HL-60/S4 treated with phorbol 12-myristate 13-acetate at 8.2 ng/mL for 4 days and 3 days (cell line): ENCODE data around the gene MPIG6B.

Experiments
- in situ Hi-C: fragments of 300-500 bp; cut with MboI; formaldehyde crosslinking; loops from 2 replicates; pipeline ENCODE4 v1.15.0; 2022; ENCODE audit warnings: low sequenced_read_pairs

The MPIG6B gene

DNA sequence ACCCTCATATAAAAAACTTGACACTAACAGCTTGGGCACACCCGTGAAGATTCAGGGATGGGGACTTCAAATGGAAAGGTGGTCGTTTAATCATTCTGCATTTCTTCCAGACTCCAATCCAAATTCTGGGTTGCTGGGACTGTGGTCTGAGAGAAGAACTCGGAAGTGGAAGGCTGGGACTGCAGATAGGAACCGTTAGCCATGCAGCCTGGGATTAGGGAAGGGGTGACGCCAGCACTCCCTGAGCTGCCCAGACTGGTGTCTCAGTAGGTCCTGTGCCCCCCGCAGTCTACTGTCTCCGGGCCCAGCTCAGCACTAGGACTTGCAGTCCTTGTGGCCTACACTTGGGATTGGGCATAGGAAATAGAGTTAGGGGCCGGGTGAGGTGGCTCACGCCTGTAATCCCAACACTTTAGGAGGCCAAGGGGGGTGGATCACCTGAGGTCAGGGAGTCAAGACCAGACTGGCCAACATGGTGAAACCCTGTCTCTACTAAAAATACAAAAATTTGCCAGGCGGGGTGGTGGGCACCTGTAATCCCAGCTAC is 13.7 kb downstream of the MPIG6B start:
- in situ Hi-C loops: no loop called here

- in situ Hi-C loops: no loop called here
These were observed 14.3 kb downstream of the MPIG6B start for GRCh38 chr6:31737315-31737990.

GRCh38 chr6:31737991-31738979 is 15.1 kb downstream of the MPIG6B start:
- in situ Hi-C loops: no loop called here

- in situ Hi-C loops: no loop called here
These were observed 16.6 kb downstream of the MPIG6B start, which contains the start of gene MSH5 for GRCh38 chr6:31739639-31740396. Gene MSH5 (plus strand): TSS chr6:31740005. CDS start chr6:31740467, 462 bp downstream.

- in situ Hi-C loops: no loop called here
These were observed 17.4 kb downstream of the MPIG6B start for GRCh38 chr6:31740397-31741223.

- in situ Hi-C loops: no loop called here
These were observed 18.6 kb downstream of the MPIG6B start for GRCh38 chr6:31741815-31742214.

GRCh38 chr6:31742894-31743293 is 19.7 kb downstream of the MPIG6B start:
- in situ Hi-C loops: no loop called here

- in situ Hi-C loops: no loop called here
These were observed 21.2 kb downstream of the MPIG6B start for GRCh38 chr6:31744422-31744821.

- in situ Hi-C loops: no loop called here
These were observed 26.3 kb downstream of the MPIG6B start for GRCh38 chr6:31749301-31750036.

- in situ Hi-C loops: no loop called here
These were observed 27.3 kb downstream of the MPIG6B start for GRCh38 chr6:31750411-31751022.

GRCh38 chr6:31752739-31753319 is 29.7 kb downstream of the MPIG6B start:
- in situ Hi-C loops: no loop called here

DNA sequence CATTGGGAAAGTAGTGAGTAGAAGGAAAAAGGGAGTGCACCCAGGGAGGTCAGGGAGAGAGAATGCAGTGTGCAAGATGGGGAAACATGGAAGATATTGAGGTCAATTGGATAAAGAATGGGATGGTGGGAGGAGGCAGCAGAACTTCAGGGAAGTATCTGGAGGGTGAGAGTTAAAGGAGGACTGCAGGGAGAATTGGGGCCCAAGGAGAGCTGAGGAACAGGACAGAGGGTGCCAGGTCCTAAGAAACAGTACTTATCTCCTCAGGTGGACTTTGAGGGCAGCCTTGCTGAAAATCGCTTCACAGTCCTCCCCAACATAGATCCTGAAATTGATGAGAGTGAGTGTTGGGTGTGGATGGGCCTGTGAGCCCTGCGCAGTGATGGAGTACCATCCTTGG is 35.1 kb downstream of the MPIG6B start:
- in situ Hi-C loops: no loop called here

DNA sequence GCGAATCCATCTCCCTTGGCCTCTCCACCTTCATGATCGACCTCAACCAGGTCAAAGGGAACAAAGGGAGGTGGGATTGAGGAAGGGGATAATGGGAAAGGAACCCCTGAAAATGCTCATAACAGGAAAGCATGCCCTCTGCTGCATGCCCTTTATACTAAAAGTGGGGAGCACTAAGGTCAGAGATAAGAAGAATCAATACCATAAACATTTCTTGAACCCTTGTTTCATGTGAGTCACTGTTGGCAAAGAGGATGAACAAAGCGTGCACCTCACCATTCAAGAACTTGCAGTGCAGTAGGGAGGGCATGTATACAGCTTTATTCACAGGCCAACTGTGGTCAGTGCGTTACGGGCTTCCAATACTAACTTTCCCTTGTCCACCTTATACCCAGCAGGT is 37.6 kb downstream of the MPIG6B start:
- in situ Hi-C loops: loop anchor here (10.0 kb wide), 1 partner anchor 76 kb away; the partner anchor contains the start of gene LY6G5C

GRCh38 chr6:31761343-31761742 is 38.2 kb downstream of the MPIG6B start:
- in situ Hi-C loops: loop anchor here (10.0 kb wide), 1 partner anchor 77 kb away; the partner anchor contains the start of gene LY6G5C

DNA sequence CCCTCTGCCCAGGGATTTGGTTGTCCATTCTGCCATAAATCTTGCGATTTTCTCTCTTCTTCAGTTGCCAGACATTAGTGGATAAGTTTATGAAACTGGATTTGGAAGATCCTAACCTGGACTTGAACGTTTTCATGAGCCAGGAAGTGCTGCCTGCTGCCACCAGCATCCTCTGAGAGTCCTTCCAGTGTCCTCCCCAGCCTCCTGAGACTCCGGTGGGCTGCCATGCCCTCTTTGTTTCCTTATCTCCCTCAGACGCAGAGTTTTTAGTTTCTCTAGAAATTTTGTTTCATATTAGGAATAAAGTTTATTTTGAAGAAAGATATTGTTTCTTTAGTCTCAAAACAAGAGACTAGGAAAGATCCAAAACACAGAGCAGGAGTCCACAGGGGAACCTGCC is 39.2 kb downstream of the MPIG6B start, which contains the start of gene SAPCD1:
Gene SAPCD1 (plus strand): TSS at position 301 of the 400 bp plus-strand sequence. CDS start 399 bp downstream, outside the sequence.
- in situ Hi-C loops: loop anchor here (10.0 kb wide), 1 partner anchor 78 kb away; the partner anchor contains the start of gene LY6G5C

- in situ Hi-C loops: loop anchor here (10.0 kb wide), 1 partner anchor 78 kb away; the partner anchor contains the start of gene LY6G5C
These were observed 39.9 kb downstream of the MPIG6B start for GRCh38 chr6:31762878-31763618.

DNA sequence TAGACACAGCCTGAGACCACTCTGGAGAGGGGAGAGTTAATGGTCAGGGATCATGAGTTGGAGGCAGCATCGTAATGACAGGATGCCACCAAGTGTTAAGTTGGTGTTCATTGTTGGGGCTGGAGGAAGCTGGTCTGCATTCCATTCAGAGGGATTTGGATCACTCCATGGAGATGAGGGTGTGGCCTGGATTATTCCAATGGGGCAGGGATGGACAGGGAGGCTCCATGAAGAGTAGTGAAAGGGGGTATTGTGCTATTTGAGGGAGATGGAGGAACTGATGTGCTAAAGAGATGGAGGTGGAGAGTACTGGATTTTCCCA is 40.4 kb downstream of the MPIG6B start:
- in situ Hi-C loops: loop anchor here (10.0 kb wide), 1 partner anchor 79 kb away; the partner anchor contains the start of gene LY6G5C
